ENCODE data around the gene ZC2HC1C. TPM values are rescaled to one million over a fixed set of nuclear protein-coding genes. Genes with fewer than 3 reads are reported as not detected.
A peak's percentile ranks its signal among the peaks of the same experiment; 100 is the strongest.

The ZC2HC1C gene
- total and polyA plus RNA-seq, 10 of the 15 experiments (the other 5 are each of a cell fraction or from before 2014, with no cell fraction given), result 0.92 to 3.7 (median 1.6) TPM

- peak; percentile 34; the same call in 1 of the 2 replicates for TF ChIP-seq CREB1 (IDR thresholded peaks at IDR 0.05; ENCODE audit: low read depth)
- TF ChIP-seq NFYA (IDR thresholded peaks at IDR 0.05; ENCODE audit: borderline replicate concordance, low read depth, low read length), result no peak
- TF ChIP-seq CTCF (IDR thresholded peaks at IDR 0.05 in 2 of 3, conservative IDR thresholded peaks at IDR 0.05 in 1 of 3; ENCODE audit: control insufficient read depth in 2 of 3, extremely low read depth in 1 of 3, insufficient read depth in 1 of 3, low read depth in 3 of 3, low read length in 3 of 3), result no peak
- no peak for TF ChIP-seq RCOR1 (conservative IDR thresholded peaks at IDR 0.05; ENCODE audit: low read depth, low read length)
- TF ChIP-seq JUND (IDR thresholded peaks at IDR 0.05; ENCODE audit: low read depth, low read length), result no peak
- Histone ChIP-seq H3K9ac (ENCODE audit: control insufficient read depth, insufficient read depth, low read length) (no peak overlapping the region), H3K27ac (ENCODE audit: control insufficient read depth, insufficient read depth) (no peak overlapping the region), H2AFZ (ENCODE audit: control insufficient read depth, low read depth, low read length) (no peak overlapping the region), H3K9me3 (replicated peaks; ENCODE audit: control insufficient read depth, insufficient read depth, low read length) (no peaks in the 10 kb centered on the region), H3K4me1 (ENCODE audit: control insufficient read depth, insufficient read depth, low read length) (peaks cover 7% of the 10 kb centered on the region), H4K20me1 (ENCODE audit: control insufficient read depth, insufficient read depth) (no peaks in the 10 kb centered on the region), H3K36me3 (ENCODE audit: control insufficient read depth in 2 of 2, insufficient read depth in 2 of 2, low read length in 1 of 2) (peaks cover 0 to 3% of the 10 kb centered on the region in 2 experiments; a peak in 1 of 4 replicates), H3K27me3 (replicated peaks in 1 of 2; ENCODE audit: control insufficient read depth in 2 of 2, insufficient read depth in 2 of 2, low read length in 1 of 2) (no peaks in the 10 kb centered on the region), H3K4me2 (ENCODE audit: control insufficient read depth, insufficient read depth) (no peak overlapping the region), H3K4me3 (no peak overlapping the region; the same call in 1 of the 2 replicates), H3K79me2 (ENCODE audit: control insufficient read depth, insufficient read depth, low read length) (peaks cover 32% of the 10 kb centered on the region)
- CTCF ChIA-PET, result interaction anchor here (0.6 to 11.2 kb wide), 5 partner anchors 36 to 530 kb away, joined by 3 to 279 read pairs (median 5); no protein-coding TSS in a partner anchor
- FAIRE-seq (no peak), ATAC-seq (no peak), DNase-seq (ENCODE audit: low read depth, low spot score) (no peak)
- in situ Hi-C loops (cut with MboI) (loop anchor here (10.0 kb wide), 2 partner anchors 361 to 531 kb away; no protein-coding TSS in a partner anchor), intact Hi-C loops (cut with micrococcal nuclease; ENCODE audit: unreplicated experiment) (no loop called here)
- RAD21 ChIA-PET (ENCODE audit: unreplicated experiment), result no interaction called here
- WGBS (ENCODE audit: insufficient coverage, insufficient replicate concordance, low lambda C conversion rate, missing lambda C conversion rate), result 57% methylated on average over 7 of the region's 7 CpGs
- SMC1A ChIA-PET (ENCODE audit: uncharacterized antibody, unreplicated experiment), result interaction anchor here (0.6 to 1.8 kb wide), 7 partner anchors 14 to 530 kb away, joined by 3 to 8 read pairs (median 3); no protein-coding TSS in a partner anchor
- POLR2A ChIA-PET, result interaction anchor here (0.6 to 1.1 kb wide), 4 partner anchors 58 to 180 kb away, joined by 3 to 4 read pairs (median 3); no protein-coding TSS in a partner anchor
- no TSS peak for BruUV-seq (replicated peaks)
Observed at GRCh38 chr14:75123991-75124390, 54.5 kb downstream of the ZC2HC1C start.

All from GM12878 (cell line).